Caco-2 (cell line): ENCODE data around the gene EGFL6. TPM values are rescaled to one million over a fixed set of nuclear protein-coding genes. Genes with fewer than 3 reads are reported as not detected.

ENCODE experiments used
- BruUV-seq: library from RNA; stranded (reverse); fragments of 400-500 nt; replicated peaks from 2 replicates; lab custom pipeline; 2021; lab: Mats Ljungman, UMichigan
- CTCF ChIA-PET: fragments of 300-600 bp; sonication (Branson Sonifier 250); formaldehyde crosslinking; loops from one replicate; lab custom pipeline; 2022; ENCODE audit warnings: antibody characterized with exemption; lab: Charles Lee
- POLR2A ChIA-PET: fragments of 300-600 bp; sonication (Branson Sonifier 250); formaldehyde crosslinking; loops from one replicate; lab custom pipeline; 2022; ENCODE audit warnings: antibody characterized with exemption; lab: Charles Lee
- DNase-seq, 2 experiments: peaks; one replicate each; pipeline versions ENCODE4 v3.0.0 to v3.0.0-alpha.2; 2020 to 2022
- H3K27me3 ChIP-seq: replicated peaks from 2 replicates; pipeline ENCODE4 v1.6.0; 2011; ENCODE audit warnings: low read length; ENCODE audit not compliant: control insufficient read depth, insufficient read depth
- H3K36me3 ChIP-seq: 2 replicates; pipeline ENCODE4 v1.5.1; 2011; ENCODE audit warnings: low read length; ENCODE audit not compliant: control insufficient read depth, insufficient read depth
- H3K4me1 ChIP-seq: fragments of 250-450 bp; sonication (Bioruptor Pico); 2 replicates; pipeline ENCODE4 v1.5.1; 2020; ENCODE audit warnings: mild to moderate bottlenecking
- H3K4me3 ChIP-seq: 2 replicates; pipeline ENCODE4 v1.5.1; 2011; ENCODE audit warnings: low read depth, mild to moderate bottlenecking, control low read depth, low read length
- H3K9me3 ChIP-seq: fragments of 250-450 bp; sonication (Bioruptor Pico); 2 replicates; pipeline ENCODE4 v1.5.1; 2020; ENCODE audit warnings: mild to moderate bottlenecking, moderate library complexity
- H3K27ac Mint-ChIP-seq: one replicate; pipeline ENCODE4 v1.8.0; 2022; ENCODE audit warnings: mixed read lengths; ENCODE audit not compliant: unreplicated experiment
- H3K27me3 Mint-ChIP-seq: one replicate; pipeline ENCODE4 v1.8.0; 2022; ENCODE audit warnings: mixed read lengths; ENCODE audit not compliant: insufficient read depth, unreplicated experiment
- H3K36me3 Mint-ChIP-seq: one replicate; pipeline ENCODE4 v1.8.0; 2022; ENCODE audit warnings: mild to moderate bottlenecking, mixed read lengths; ENCODE audit not compliant: insufficient read depth, unreplicated experiment
- H3K4me1 Mint-ChIP-seq: one replicate; pipeline ENCODE4 v1.8.0; 2022; ENCODE audit warnings: low read depth, mixed read lengths; ENCODE audit not compliant: unreplicated experiment
- H3K4me3 Mint-ChIP-seq: one replicate; pipeline ENCODE4 v1.8.0; 2022; ENCODE audit warnings: mild to moderate bottlenecking, moderate library complexity, mixed read lengths; ENCODE audit not compliant: unreplicated experiment
- H3K9me3 Mint-ChIP-seq: one replicate; pipeline ENCODE4 v1.8.0; 2022; ENCODE audit warnings: mixed read lengths; ENCODE audit not compliant: unreplicated experiment
- intact Hi-C: fragments of 100-400 bp; cut with micrococcal nuclease; formaldehyde crosslinking; loops from one replicate; pipeline ENCODE4 v1.10.0; 2022; ENCODE audit not compliant: unreplicated experiment
- total RNA-seq: library from RNA; stranded (reverse); gene quantifications from 2 replicates; pipeline ENCODE4 v1.2.3, GENCODE V29; 2022
- TF ChIP-seq, protein P1 (sequence below), 2 experiments: fragments of 200-600 bp in 1 of 2; IDR thresholded peaks; 1 replicate in 1 of 2; 2 replicates in 1 of 2; pipeline versions ENCODE4 v1.5.1 to v1.8.0; 2011 to 2022; ENCODE audit warnings: antibody characterized with exemption in 1 of 2, control low read depth in 1 of 2, inconsistent platforms in 1 of 2, low read depth in 1 of 2, low read length in 1 of 2, mild to moderate bottlenecking in 1 of 2, moderate library complexity in 1 of 2; ENCODE audit not compliant: insufficient read depth in 1 of 2, severe bottlenecking in 1 of 2, unreplicated experiment in 1 of 2

The EGFL6 gene
- total RNA-seq, 1 experiment from 2014 or later = 0.16 TPM

DNA sequence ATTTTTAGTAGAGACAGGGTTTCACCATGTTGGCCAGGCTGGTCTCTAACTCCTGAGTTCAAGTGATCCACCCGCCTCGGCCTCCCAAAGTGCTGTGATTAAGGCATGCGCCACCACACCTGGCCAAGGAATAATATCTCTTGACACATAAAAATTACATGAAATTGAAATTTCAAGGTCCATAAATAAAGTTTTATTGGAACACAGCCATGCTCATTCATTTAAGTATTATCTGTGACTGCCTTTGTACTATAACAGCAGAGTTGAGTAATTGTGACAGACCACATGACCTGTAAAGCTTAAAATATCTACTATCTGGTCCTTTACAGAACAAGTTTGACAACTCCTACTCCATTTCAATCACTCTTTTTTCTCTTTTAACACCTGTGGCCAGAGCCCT is 17.8 kb upstream of the EGFL6 start:
- H3K36me3 ChIP-seq = no peaks in the 10 kb centered on the region
- Mint-ChIP-seq H3K27me3 (no peaks in the 10 kb centered on the region), H3K4me1 (no peaks in the 10 kb centered on the region), H3K27ac (no peak overlapping the region), H3K4me3 (no peak overlapping the region), H3K36me3 (no peaks in the 10 kb centered on the region), H3K9me3 (no peaks in the 10 kb centered on the region)
- TF ChIP-seq, protein P1, sequence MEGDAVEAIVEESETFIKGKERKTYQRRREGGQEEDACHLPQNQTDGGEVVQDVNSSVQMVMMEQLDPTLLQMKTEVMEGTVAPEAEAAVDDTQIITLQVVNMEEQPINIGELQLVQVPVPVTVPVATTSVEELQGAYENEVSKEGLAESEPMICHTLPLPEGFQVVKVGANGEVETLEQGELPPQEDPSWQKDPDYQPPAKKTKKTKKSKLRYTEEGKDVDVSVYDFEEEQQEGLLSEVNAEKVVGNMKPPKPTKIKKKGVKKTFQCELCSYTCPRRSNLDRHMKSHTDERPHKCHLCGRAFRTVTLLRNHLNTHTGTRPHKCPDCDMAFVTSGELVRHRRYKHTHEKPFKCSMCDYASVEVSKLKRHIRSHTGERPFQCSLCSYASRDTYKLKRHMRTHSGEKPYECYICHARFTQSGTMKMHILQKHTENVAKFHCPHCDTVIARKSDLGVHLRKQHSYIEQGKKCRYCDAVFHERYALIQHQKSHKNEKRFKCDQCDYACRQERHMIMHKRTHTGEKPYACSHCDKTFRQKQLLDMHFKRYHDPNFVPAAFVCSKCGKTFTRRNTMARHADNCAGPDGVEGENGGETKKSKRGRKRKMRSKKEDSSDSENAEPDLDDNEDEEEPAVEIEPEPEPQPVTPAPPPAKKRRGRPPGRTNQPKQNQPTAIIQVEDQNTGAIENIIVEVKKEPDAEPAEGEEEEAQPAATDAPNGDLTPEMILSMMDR (IDR thresholded peaks at IDR 0.05; ENCODE audit: insufficient read depth in 1 of 2, low read depth in 1 of 2, low read length in 1 of 2, severe bottlenecking in 1 of 2, unreplicated experiment in 1 of 2) = no peak
- H3K9me3 ChIP-seq = no peaks in the 10 kb centered on the region
- BruUV-seq = no TSS peak
- intact Hi-C loops = no loop called here
- H3K27me3 ChIP-seq = no peaks in the 10 kb centered on the region
- no peak for DNase-seq
- ChIA-PET CTCF (no interaction called here), POLR2A (no interaction called here)
- peaks cover 3% of the 10 kb centered on the region; the same call in 1 of the 2 replicates for H3K4me1 ChIP-seq
- no peak overlapping the region for H3K4me3 ChIP-seq

DNA sequence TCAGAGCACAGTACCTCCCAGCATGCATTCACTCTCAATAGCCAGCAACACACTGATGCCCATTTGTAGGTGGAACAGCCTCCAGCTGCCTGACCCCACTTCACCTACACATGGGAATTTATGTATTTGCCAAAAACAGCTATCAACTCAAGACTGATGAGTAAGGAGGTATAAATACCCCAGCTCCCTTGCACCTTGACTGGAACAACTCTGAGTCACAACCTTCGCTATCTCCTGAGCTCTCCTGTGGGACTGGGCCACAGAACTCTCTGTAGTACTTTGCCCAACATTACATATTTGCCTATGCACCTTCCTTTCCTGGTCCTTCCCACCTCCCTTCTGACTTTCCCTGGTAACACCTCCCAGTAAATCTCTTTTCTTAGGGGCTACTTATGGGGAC is 16.5 kb upstream of the EGFL6 start:
- Mint-ChIP-seq H3K27ac (no peak overlapping the region), H3K4me1 (no peaks in the 10 kb centered on the region), H3K36me3 (no peaks in the 10 kb centered on the region), H3K27me3 (no peaks in the 10 kb centered on the region), H3K9me3 (no peaks in the 10 kb centered on the region), H3K4me3 (no peak overlapping the region)
- Histone ChIP-seq H3K4me3 (no peak overlapping the region), H3K9me3 (no peaks in the 10 kb centered on the region), H3K4me1 (peaks cover 3% of the 10 kb centered on the region; the same call in 1 of the 2 replicates), H3K36me3 (no peaks in the 10 kb centered on the region), H3K27me3 (no peaks in the 10 kb centered on the region)
- CTCF ChIA-PET = no interaction called here
- no peak for DNase-seq
- intact Hi-C loops = no loop called here
- POLR2A ChIA-PET = no interaction called here
- no TSS peak for BruUV-seq
- TF ChIP-seq, protein P1 (IDR thresholded peaks at IDR 0.05; ENCODE audit: insufficient read depth in 1 of 2, low read depth in 1 of 2, low read length in 1 of 2, severe bottlenecking in 1 of 2, unreplicated experiment in 1 of 2) = no peak

DNA sequence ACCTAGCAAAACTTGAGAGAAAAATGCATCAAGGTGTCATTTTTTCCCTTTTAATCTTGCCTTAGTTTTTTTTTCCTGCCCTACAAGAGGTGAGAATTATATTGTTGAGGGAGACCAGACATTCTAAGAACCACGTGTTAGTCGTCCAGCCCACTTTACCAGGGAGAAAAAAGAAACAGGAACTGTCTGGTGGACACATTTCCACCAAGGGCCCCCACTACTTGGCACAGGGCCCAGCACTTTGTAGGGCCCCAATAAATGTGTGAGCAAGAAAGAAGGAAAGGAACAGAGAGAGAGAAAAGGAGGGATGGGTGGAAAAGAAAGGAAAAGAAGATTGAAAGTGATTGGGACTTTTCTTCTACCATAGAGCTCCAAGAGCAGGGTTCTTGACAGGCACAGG is 3.9 kb upstream of the EGFL6 start:
- Mint-ChIP-seq H3K4me3 (no peak overlapping the region), H3K36me3 (no peaks in the 10 kb centered on the region), H3K27me3 (peaks cover 3% of the 10 kb centered on the region), H3K4me1 (no peaks in the 10 kb centered on the region), H3K27ac (no peak overlapping the region), H3K9me3 (no peaks in the 10 kb centered on the region)
- POLR2A ChIA-PET = no interaction called here
- Histone ChIP-seq H3K36me3 (no peaks in the 10 kb centered on the region), H3K27me3 (no peaks in the 10 kb centered on the region), H3K4me3 (no peak overlapping the region), H3K9me3 (no peaks in the 10 kb centered on the region), H3K4me1 (no peaks in the 10 kb centered on the region)
- TF ChIP-seq, protein P1 (IDR thresholded peaks at IDR 0.05; ENCODE audit: insufficient read depth in 1 of 2, low read depth in 1 of 2, low read length in 1 of 2, severe bottlenecking in 1 of 2, unreplicated experiment in 1 of 2) = no peak
- CTCF ChIA-PET = no interaction called here
- no TSS peak for BruUV-seq
- DNase-seq = no peak
- intact Hi-C loops = no loop called here
